Central memory CD8-positive, alpha-beta T cell (primary cell): ENCODE data around the gene REG4.

Source experiments
- ATAC-seq: fragments of 150-1000 bp; cut with Tn5 transposase; replicated peaks from 2 replicates; pipeline ENCODE4 v1.10.0; 2022; ENCODE audit warnings: mild to moderate bottlenecking, moderate FRiP score, moderate number of reproducible peaks; ENCODE audit not compliant: poor library complexity, severe bottlenecking; ENCODE audit errors: extremely low read depth
- DNase-seq, 2 donors: peaks; one replicate each; pipeline ENCODE4 v3.0.0; 2021; ENCODE audit warnings: low spot score in 2 of 2
- H3K27ac Mint-ChIP-seq: one replicate; pipeline ENCODE4 v1.8.0; 2022; ENCODE audit warnings: low read depth, mild to moderate bottlenecking, moderate library complexity, mixed read lengths
- H3K27me3 Mint-ChIP-seq: one replicate; pipeline ENCODE4 v1.8.0; 2022; ENCODE audit warnings: mixed read lengths
- H3K36me3 Mint-ChIP-seq: one replicate; pipeline ENCODE4 v1.8.0; 2022; ENCODE audit warnings: mild to moderate bottlenecking, moderate library complexity, mixed read lengths; ENCODE audit not compliant: insufficient read depth
- H3K4me1 Mint-ChIP-seq: one replicate; pipeline ENCODE4 v1.8.0; 2022; ENCODE audit warnings: mixed read lengths
- H3K4me3 Mint-ChIP-seq: one replicate; pipeline ENCODE4 v1.8.0; 2022; ENCODE audit warnings: mild to moderate bottlenecking, moderate library complexity, mixed read lengths
- H3K9me3 Mint-ChIP-seq: one replicate; pipeline ENCODE4 v1.8.0; 2022; ENCODE audit warnings: mixed read lengths

REG4 gene

DNA sequence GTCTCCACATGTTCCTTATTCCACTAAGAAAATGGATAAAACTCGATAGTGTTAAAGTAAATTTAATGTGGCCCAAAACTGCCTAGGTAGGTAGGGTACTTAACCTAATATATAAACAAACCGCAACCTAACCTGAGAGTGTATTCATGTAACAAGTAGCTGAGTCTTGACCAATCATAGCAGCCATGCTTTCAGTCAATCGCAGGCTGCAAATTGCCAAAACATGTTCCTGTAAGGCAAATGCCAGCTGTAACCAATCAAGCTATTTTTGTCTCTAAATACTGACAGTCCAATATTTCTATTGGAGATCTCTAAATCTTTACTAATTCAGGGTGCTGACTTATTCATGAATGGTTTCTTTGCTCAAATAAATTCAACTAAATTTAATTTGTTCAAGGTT lies 39.5 kb downstream of the REG4 start:
- no peaks in the 10 kb centered on the region for H3K36me3 Mint-ChIP-seq
- DNase-seq = no peak

DNA sequence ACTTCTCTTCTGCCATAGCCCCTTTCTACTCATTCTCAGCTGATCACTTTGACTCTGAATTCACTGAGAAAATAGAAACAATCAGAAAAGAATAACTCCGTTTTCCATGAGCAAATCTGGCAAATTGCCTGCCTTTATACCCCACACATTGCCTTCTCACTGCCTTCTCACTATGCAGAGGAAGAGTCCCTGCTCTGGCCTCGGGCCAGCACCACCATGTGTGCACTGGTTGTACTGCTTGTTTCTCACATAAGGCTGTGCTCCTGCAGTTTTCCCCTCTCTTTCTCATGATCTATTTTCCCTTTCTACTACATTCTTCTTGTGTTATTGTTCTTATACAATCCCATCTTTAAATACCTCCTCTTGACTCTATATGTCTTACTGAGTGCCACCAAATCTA lies 40.2 kb downstream of the REG4 start:
- peaks cover 34% of the 10 kb centered on the region for H3K27me3 Mint-ChIP-seq
- no peak overlapping the region for H3K4me3 Mint-ChIP-seq
- no peak overlapping the region for H3K27ac Mint-ChIP-seq
- H3K36me3 Mint-ChIP-seq = no peaks in the 10 kb centered on the region
- DNase-seq (no peak), ATAC-seq (no peak)
- H3K9me3 Mint-ChIP-seq = no peaks in the 10 kb centered on the region
- H3K4me1 Mint-ChIP-seq = no peaks in the 10 kb centered on the region

More for the DNA sequence above, 39.5 kb downstream of the REG4 start:
- H3K27me3 Mint-ChIP-seq = peaks cover 36% of the 10 kb centered on the region
- no peak overlapping the region for H3K4me3 Mint-ChIP-seq
- no peak overlapping the region for H3K27ac Mint-ChIP-seq
- H3K9me3 Mint-ChIP-seq = no peaks in the 10 kb centered on the region
- H3K4me1 Mint-ChIP-seq = no peaks in the 10 kb centered on the region
- no peak for ATAC-seq

DNA sequence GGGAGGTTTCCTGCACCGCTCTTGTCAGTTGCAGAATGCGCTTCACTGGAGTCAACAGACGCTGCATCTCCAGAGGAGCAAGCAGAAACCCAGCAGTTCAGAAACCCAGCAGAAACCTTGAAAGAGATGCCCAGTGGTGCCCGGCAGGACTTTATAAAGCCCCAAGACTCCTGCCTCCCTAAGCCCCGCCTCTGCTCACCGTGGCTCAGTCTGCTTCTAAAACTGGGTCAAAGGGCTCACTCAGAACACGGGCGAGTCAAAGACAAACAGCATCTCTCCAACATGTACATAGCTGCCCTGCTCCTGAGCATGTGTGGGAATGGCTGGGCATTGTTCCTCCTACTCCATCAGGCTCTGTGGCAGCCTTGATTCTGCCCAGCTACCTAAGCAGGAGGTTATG lies 42.5 kb downstream of the REG4 start, which contains the start of gene HMGCS2:
TSS of gene HMGCS2 (minus strand) at position 128 of the 400 bp plus-strand sequence. CDS start at position 67, 61 bp downstream.
- ATAC-seq (no peak), DNase-seq (no peak)
- Mint-ChIP-seq H3K27me3 (peaks cover 38% of the 10 kb centered on the region), H3K4me3 (no peak within 1 kb of the TSS), H3K4me1 (no peaks in the 10 kb centered on the region), H3K36me3 (no peaks in the 10 kb centered on the region), H3K9me3 (no peaks in the 10 kb centered on the region), H3K27ac (no peak within 1 kb of the TSS)

DNA sequence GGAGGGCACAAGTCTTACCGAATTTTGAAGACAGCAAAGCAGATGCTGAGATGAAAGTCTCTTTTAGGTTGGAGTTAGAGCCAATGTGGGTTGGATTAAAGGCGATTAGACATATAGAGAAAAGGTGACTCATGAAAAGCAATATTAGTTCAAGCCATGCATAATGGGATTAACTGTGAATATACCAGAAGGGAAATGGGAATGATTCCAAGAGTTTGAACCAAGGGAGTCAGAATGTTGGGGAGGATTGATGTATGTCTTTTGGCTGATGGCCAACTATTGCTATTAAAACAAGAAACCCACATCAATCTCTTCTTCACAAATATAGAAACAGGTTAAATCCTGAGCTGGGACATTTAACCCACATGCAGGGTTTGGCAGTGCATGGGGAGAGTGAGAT lies 43.8 kb downstream of the REG4 start:
- no peaks in the 10 kb centered on the region for H3K9me3 Mint-ChIP-seq
- H3K4me3 Mint-ChIP-seq = no peak overlapping the region
- DNase-seq (no peak), ATAC-seq (no peak)
- no peaks in the 10 kb centered on the region for H3K36me3 Mint-ChIP-seq
- no peak overlapping the region for H3K27ac Mint-ChIP-seq
- peaks cover 35% of the 10 kb centered on the region for H3K27me3 Mint-ChIP-seq
- no peaks in the 10 kb centered on the region for H3K4me1 Mint-ChIP-seq

DNA sequence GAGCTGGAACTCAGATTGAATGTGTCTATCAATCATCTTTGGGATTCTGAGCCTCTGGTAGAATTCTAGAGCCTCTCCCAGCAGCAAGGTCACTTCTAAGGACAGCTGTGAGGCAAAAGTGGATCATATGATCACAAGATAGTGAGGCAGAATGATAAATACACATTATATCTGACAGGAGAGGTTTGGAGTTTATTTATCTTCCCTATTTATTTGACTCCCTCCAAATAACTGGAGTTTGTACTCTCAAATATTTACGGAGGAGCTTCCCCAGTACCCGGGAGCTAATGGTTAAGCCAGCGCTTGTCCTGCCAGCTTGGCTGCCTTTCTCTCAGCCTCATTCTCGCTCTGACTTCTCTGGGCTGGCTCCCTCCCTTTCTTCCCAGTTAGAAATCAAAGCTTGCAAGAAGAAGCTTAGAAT lies 44.9 kb downstream of the REG4 start:
- DNase-seq (no peak), ATAC-seq (no peak)
- Mint-ChIP-seq H3K36me3 (no peaks in the 10 kb centered on the region), H3K27ac (no peak overlapping the region), H3K4me1 (no peaks in the 10 kb centered on the region), H3K4me3 (no peak overlapping the region), H3K9me3 (no peaks in the 10 kb centered on the region), H3K27me3 (peaks cover 35% of the 10 kb centered on the region)

DNA sequence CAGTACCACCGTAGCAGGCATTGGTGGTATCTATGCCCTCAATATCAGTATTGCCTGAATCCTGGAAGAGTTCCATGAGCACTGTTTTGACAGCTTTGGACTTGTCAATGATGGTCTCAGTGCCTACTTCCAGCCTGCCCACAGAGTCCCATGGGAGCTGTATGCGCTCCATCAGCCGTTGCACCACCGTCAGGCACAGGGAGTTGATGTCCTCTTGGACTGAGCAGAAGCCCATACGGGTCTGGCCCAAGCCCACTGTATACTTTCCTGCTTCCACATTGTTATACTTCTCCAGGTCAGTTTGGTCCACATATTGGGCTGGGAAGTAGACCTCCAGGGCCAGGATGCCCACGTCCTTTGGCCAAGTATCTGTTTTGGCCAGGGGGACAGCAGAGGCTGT lies 47.0 kb downstream of the REG4 start:
- H3K4me3 Mint-ChIP-seq = no peak overlapping the region
- H3K36me3 Mint-ChIP-seq = no peaks in the 10 kb centered on the region
- no peaks in the 10 kb centered on the region for H3K4me1 Mint-ChIP-seq
- H3K27me3 Mint-ChIP-seq = peaks cover 47% of the 10 kb centered on the region
- DNase-seq (no peak), ATAC-seq (no peak)
- H3K27ac Mint-ChIP-seq = no peak overlapping the region
- no peaks in the 10 kb centered on the region for H3K9me3 Mint-ChIP-seq

DNA sequence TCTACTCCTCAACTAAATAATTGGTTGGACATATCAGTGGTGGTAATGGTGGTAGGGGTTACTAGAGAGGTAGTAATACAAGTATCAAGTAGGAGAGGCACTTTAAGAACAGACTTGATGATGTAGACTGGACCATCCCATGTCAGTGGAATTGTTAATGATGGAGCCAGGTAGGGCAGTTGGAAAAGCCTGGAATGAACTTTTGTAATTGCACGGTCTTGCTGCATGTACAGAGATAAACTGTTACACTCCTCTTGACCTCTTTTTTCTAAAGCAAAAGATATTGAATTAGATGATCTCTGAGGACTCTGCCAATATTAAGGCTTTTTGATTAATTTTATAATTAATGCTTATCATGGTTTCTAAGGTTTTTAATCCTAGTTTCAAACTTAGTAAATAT lies 48.3 kb downstream of the REG4 start:
- DNase-seq = no peak
- no peak for ATAC-seq
- Mint-ChIP-seq H3K36me3 (no peaks in the 10 kb centered on the region), H3K27ac (no peak overlapping the region), H3K4me1 (no peaks in the 10 kb centered on the region), H3K4me3 (no peak overlapping the region), H3K27me3 (peaks cover 50% of the 10 kb centered on the region), H3K9me3 (no peaks in the 10 kb centered on the region)

DNA sequence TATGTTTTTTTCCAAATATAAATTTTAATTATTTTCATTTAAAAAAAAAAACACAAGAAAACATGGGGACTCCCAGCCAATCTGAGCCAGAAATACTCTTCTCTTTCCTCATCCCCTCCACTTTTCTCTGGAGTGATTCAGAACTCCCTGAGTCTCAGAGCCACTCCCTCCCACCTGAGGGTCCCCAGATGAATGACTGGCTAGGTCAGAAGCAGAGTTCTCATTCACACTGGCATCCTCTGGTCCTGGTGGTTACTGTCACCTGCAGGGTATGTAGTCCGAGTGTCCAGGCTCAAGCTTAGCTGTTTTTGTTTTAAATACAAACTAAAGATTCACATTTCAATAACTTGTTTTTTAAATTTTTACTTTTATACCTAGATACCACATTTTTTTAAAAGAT lies 48.9 kb downstream of the REG4 start:
- H3K27ac Mint-ChIP-seq = no peak overlapping the region
- ATAC-seq (no peak), DNase-seq (no peak)
- H3K9me3 Mint-ChIP-seq = no peaks in the 10 kb centered on the region
- H3K36me3 Mint-ChIP-seq = no peaks in the 10 kb centered on the region
- no peaks in the 10 kb centered on the region for H3K4me1 Mint-ChIP-seq
- no peak overlapping the region for H3K4me3 Mint-ChIP-seq
- peaks cover 50% of the 10 kb centered on the region for H3K27me3 Mint-ChIP-seq

DNA sequence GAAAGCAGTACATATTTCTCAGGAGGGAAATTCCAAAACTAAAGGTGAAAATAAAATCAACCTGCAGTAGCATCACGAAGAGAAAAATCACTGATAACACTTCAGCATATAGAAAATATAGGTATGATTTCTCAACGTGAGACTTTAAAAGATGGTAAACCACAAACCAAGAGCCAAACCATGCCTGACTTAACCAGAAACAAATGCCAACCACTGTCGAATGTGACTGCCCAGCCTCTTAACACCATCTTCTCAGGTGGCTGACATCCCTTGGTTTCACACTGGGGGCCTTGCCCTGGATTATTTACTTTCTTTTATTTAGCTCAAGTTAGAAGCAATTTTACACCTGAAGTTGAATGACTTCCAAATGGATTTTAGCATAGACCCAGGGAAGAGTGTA lies 52.7 kb downstream of the REG4 start:
- Mint-ChIP-seq H3K4me1 (no peaks in the 10 kb centered on the region), H3K27me3 (peaks cover 46% of the 10 kb centered on the region), H3K27ac (no peak overlapping the region), H3K36me3 (no peaks in the 10 kb centered on the region), H3K4me3 (no peak overlapping the region), H3K9me3 (no peaks in the 10 kb centered on the region)
- no peak for DNase-seq
- ATAC-seq = no peak

DNA sequence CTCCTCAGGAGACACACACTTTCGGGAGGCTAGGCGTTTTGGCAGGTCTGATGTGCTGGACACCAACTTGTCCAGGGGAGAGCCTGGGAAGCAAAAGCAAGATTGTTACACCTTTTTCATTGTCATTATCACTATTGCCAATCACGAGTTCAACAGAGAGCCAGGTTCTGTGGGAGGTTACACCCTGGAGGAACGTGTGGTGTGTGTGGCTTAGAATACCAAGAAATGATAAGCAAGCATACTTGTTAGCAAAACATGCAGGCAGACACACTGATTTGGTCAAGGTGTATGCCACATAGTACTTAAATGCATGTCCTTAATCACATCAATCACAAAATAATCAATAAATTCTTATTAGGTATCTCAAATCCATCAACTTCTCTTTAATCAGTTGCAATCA lies 58.7 kb downstream of the REG4 start:
- H3K36me3 Mint-ChIP-seq = no peaks in the 10 kb centered on the region
- no peaks in the 10 kb centered on the region for H3K4me1 Mint-ChIP-seq
- ATAC-seq (no peak), DNase-seq (no peak)
- H3K27me3 Mint-ChIP-seq = peaks cover 58% of the 10 kb centered on the region
- no peak overlapping the region for H3K4me3 Mint-ChIP-seq
- H3K9me3 Mint-ChIP-seq = no peaks in the 10 kb centered on the region
- no peak overlapping the region for H3K27ac Mint-ChIP-seq

DNA sequence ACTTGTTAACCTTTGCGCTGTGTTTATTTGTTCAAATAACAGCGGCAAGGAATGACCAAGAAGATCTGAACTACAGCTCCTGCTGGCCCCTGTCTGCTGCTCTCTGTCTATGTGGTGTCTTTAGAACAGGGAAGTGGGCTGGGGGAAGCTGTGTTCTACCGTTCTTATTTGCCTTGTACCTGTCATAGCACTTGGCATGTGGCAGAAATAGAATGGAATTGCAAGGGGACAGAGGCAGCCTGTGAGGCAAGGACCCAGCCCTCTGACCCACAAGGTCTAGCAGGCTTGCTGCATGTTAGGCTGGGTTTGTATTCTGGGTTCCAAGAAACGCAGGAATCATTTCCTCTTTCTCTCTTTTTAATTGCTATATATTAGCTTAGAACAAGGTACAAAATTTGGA lies 63.2 kb downstream of the REG4 start:
- H3K9me3 Mint-ChIP-seq = no peaks in the 10 kb centered on the region
- no peak for ATAC-seq
- H3K4me3 Mint-ChIP-seq = no peak overlapping the region
- no peaks in the 10 kb centered on the region for H3K36me3 Mint-ChIP-seq
- H3K27me3 Mint-ChIP-seq = peaks cover 30% of the 10 kb centered on the region
- no peak overlapping the region for H3K27ac Mint-ChIP-seq
- DNase-seq = no peak
- H3K4me1 Mint-ChIP-seq = no peaks in the 10 kb centered on the region

DNA sequence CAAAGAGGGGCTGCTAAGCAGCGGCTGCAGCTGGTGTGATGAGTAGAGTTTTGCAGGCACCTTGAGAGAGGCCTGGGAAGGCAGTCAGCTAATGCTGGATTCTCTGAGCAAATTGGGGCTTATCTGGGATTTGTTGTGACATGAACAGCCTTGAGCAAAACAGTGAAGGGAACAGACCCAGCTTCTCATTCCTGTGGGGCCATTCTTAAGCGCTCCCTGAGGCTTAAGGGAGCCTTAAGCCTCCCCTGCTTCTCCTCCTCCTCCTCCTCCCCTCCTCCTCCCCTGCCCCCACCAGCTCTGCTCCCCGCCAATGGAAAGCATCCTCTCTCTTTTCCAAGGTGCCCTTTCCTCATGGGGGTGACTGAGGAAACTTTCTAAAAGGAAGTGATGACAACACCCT lies 63.8 kb downstream of the REG4 start:
- no peak for DNase-seq
- H3K36me3 Mint-ChIP-seq = no peaks in the 10 kb centered on the region
- peaks cover 26% of the 10 kb centered on the region for H3K27me3 Mint-ChIP-seq
- no peak overlapping the region for H3K27ac Mint-ChIP-seq
- H3K4me3 Mint-ChIP-seq = no peak overlapping the region
- H3K4me1 Mint-ChIP-seq = no peaks in the 10 kb centered on the region
- no peaks in the 10 kb centered on the region for H3K9me3 Mint-ChIP-seq
- no peak for ATAC-seq

DNA sequence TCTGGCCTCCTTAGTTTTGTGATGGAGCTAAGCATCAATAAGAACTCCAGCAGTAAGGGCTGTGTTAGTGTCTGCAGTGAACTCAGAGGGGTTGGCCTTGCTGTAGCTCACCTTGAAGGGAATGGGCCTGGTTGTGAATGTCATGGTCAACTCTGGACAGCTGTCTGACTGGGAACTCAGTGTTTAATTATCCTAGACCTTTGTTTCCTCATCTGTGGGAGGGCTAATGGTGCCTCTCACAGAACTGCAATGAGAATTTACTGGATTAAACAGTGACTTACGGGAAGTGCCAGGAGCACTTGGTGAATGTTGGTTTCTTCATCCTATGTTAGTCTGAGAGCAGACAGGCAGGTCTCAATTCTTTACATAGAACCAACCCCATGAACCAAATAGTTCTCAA lies 66.2 kb downstream of the REG4 start:
- no peaks in the 10 kb centered on the region for H3K4me1 Mint-ChIP-seq
- no peaks in the 10 kb centered on the region for H3K9me3 Mint-ChIP-seq
- H3K4me3 Mint-ChIP-seq = no peak overlapping the region
- no peak for ATAC-seq
- no peaks in the 10 kb centered on the region for H3K36me3 Mint-ChIP-seq
- H3K27me3 Mint-ChIP-seq = peaks cover 2% of the 10 kb centered on the region
- no peak overlapping the region for H3K27ac Mint-ChIP-seq
- no peak for DNase-seq

DNA sequence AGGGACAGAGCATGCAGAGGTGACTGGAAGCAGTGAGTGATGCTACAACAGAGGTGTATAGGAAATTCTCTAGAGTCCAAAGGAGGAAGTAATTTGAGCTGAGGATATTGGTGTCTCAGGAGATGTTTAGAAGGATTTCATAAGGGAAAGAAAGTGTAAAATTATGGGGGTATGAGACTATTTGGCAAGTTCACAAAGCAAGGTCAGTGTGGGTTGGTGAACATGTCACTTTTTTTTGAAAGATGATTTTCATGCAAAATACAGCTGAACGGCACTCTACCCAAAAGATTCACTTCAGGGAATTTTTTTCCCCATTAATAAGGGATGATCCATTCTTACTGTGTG lies 66.7 kb downstream of the REG4 start:
- H3K27ac Mint-ChIP-seq = no peak overlapping the region

More for the DNA sequence above, 66.7 kb downstream of the REG4 start:
- Mint-ChIP-seq H3K4me3 (no peak overlapping the region), H3K36me3 (no peaks in the 10 kb centered on the region), H3K27me3 (no peaks in the 10 kb centered on the region), H3K4me1 (no peaks in the 10 kb centered on the region), H3K9me3 (no peaks in the 10 kb centered on the region)
- no peak for DNase-seq
- no peak for ATAC-seq
